ENCODE results near the gene COL1A2.

COL1A2 gene

DNA sequence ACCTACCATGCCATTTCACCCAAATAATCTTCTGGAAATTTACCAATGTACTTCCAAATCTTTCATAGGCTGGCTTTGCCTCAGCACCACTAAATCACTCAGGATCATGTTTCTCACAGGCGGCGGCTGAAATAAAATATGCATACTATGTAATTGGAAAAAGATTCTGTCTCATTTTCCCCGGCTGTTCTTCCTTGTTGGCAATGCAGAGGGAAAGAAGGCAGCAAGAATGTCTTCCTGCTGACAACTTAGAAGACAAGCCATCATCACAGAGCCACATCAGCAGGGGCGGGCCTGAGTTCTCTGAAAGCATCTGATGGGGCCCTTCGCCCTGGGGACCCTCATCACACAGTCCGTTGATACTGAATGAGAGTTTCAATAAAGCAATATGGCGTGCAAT, 39.2 kb upstream of the COL1A2 start:
- no peak overlapping the region for H3K4me3 ChIP-seq (ENCODE audit: low read depth, low read length)
- TF ChIP-seq, protein P1, sequence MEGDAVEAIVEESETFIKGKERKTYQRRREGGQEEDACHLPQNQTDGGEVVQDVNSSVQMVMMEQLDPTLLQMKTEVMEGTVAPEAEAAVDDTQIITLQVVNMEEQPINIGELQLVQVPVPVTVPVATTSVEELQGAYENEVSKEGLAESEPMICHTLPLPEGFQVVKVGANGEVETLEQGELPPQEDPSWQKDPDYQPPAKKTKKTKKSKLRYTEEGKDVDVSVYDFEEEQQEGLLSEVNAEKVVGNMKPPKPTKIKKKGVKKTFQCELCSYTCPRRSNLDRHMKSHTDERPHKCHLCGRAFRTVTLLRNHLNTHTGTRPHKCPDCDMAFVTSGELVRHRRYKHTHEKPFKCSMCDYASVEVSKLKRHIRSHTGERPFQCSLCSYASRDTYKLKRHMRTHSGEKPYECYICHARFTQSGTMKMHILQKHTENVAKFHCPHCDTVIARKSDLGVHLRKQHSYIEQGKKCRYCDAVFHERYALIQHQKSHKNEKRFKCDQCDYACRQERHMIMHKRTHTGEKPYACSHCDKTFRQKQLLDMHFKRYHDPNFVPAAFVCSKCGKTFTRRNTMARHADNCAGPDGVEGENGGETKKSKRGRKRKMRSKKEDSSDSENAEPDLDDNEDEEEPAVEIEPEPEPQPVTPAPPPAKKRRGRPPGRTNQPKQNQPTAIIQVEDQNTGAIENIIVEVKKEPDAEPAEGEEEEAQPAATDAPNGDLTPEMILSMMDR (IDR thresholded peaks at IDR 0.05; ENCODE audit: borderline replicate concordance, insufficient read depth, low read depth, low read length), result no peak

DNA sequence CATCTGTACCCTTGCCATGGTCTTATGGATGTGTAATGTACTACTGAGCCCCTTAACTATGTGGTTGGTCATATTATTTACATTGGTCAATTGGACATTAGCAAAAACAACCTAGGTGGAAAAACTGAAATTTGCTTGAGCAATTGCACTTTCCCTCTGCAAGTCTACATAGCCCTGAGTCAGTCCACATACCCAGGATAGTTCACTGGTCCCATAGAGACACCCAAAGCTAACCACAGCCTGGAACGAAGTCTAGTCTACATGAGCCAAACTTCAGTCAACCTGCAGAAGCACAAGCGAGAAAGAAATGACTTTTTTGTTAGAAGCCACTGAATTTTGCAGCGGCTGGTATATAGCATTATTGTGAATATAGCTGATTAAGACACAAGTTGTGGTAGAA, 37.6 kb upstream of the COL1A2 start:
- TF ChIP-seq, protein P1 (IDR thresholded peaks at IDR 0.05; ENCODE audit: borderline replicate concordance, insufficient read depth, low read depth, low read length), result no peak
- no peak overlapping the region for H3K4me3 ChIP-seq (ENCODE audit: low read depth, low read length)

- no peak overlapping the region for H3K4me3 ChIP-seq (ENCODE audit: low read depth, low read length)
- TF ChIP-seq, protein P1 (IDR thresholded peaks at IDR 0.05; ENCODE audit: borderline replicate concordance, insufficient read depth, low read depth, low read length), result no peak
Measured at GRCh38 chr7:94360926-94361325, 33.8 kb upstream of the COL1A2 start.

GRCh38 chr7:94362276-94362675, 32.4 kb upstream of the COL1A2 start:
- TF ChIP-seq, protein P1 (IDR thresholded peaks at IDR 0.05; ENCODE audit: borderline replicate concordance, insufficient read depth, low read depth, low read length), result no peak
- H3K4me3 ChIP-seq (ENCODE audit: low read depth, low read length), result no peak overlapping the region

DNA sequence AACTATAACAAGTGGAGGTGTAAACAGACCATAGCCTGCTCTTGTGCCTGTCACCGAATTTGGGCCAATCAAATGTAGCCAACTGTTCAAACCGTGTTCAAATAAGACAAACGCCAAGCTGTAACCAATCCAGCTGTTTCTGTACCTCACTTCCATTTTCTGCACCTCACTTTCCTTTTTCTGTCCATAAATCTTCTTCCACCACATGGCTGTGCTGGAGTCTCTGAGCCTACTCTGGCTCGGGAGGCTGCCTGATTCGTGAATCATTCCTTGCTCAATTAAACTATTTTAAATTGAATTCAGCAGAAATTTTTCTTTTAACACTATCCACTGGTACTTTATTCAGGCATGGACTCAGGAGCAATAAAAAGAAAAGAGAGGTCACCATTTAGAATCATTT, 29.9 kb upstream of the COL1A2 start:
- no peak overlapping the region for H3K4me3 ChIP-seq (ENCODE audit: low read depth, low read length)
- TF ChIP-seq, protein P1 (IDR thresholded peaks at IDR 0.05; ENCODE audit: borderline replicate concordance, insufficient read depth, low read depth, low read length), result no peak

GRCh38 chr7:94366163-94366562, 28.5 kb upstream of the COL1A2 start:
- no peak overlapping the region for H3K4me3 ChIP-seq (ENCODE audit: low read depth, low read length)
- TF ChIP-seq, protein P1 (IDR thresholded peaks at IDR 0.05; ENCODE audit: borderline replicate concordance, insufficient read depth, low read depth, low read length), result no peak

GRCh38 chr7:94366832-94367231, 27.9 kb upstream of the COL1A2 start:
- TF ChIP-seq, protein P1 (IDR thresholded peaks at IDR 0.05; ENCODE audit: borderline replicate concordance, insufficient read depth, low read depth, low read length), result no peak
- no peak overlapping the region for H3K4me3 ChIP-seq (ENCODE audit: low read depth, low read length)

All from GM12875 (cell line).